HG03342 (cell line): ENCODE measurements around the gene PDS5A.
"Not testable (repeated sequence)": the region's sequence is repeated elsewhere in the genome, so short reads cannot be mapped to it uniquely, and the experiment has no call there.

Experiments
- ATAC-seq: cut with Tn5 transposase; IDR thresholded peaks from one replicate; pipeline ENCODE4 v1.9.1; 2021; ENCODE audit warnings: mild to moderate bottlenecking, moderate library complexity; ENCODE audit not compliant: unreplicated experiment

Gene PDS5A

DNA sequence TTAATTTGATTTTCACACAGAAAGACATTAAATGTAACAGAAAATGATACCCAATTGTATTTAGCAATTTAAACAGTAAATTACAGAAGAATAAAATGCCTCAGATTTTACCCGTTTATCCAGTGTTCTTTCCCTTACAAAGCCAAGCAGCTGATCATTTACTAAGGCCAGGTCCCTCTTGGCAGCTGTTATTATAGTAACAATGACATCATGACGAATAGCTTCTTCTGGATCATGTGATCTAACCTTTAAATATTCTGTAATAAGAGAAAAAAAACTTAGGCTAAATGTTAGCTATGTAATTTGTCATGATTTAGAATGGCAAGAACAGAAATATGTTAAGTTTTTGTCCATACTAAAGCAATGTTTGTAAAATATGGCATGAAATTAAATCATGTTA lies 69.4 kb downstream of the PDS5A start:
- ATAC-seq, result no peak

- ATAC-seq, result no peak
These were observed 72.1 kb downstream of the PDS5A start for GRCh38 chr4:39905656-39906055.

GRCh38 chr4:39905019-39905418 lies 72.7 kb downstream of the PDS5A start:
- not testable (repeated sequence) for ATAC-seq

DNA sequence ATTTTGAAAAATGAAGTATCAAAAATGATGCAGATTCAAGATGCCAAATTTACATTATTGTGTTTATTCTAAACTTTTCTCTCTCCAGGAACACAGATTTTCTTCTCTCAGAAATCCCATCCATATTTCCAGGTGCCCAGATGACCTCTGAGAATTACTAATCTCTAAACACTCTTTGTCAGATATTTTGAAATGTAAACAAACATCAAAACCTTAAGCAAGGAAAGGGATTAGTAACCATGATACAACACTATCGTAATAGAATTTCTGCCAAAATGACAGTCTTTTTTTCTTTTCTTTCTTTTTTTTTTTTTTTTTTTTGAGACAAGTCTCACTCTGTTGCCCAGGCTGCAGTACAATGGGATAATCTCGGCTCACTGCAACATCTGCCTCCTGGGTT lies 76.7 kb downstream of the PDS5A start:
- no peak for ATAC-seq

DNA sequence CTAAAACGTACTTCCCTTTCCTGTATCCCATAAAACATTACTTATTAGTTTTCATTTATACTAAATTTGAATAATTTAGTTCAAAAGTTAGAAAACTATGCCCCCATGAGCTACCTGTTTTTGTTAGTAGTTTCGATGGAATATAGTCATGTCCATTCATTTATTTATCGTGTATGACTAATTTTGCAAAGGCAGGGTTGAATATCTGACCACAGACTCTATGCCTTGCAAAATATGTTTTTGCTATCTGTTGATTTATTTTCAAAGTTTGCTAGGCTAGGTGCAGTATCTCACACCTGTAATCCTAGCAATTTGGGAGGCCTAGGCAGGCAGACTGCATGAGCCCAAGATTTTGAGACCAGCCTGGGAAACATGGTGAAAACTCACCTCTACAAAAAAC lies 78.4 kb downstream of the PDS5A start:
- no peak for ATAC-seq

GRCh38 chr4:39898015-39898414 lies 79.7 kb downstream of the PDS5A start:
- ATAC-seq, result no peak

GRCh38 chr4:39893693-39894072 lies 84.0 kb downstream of the PDS5A start:
- no peak for ATAC-seq

DNA sequence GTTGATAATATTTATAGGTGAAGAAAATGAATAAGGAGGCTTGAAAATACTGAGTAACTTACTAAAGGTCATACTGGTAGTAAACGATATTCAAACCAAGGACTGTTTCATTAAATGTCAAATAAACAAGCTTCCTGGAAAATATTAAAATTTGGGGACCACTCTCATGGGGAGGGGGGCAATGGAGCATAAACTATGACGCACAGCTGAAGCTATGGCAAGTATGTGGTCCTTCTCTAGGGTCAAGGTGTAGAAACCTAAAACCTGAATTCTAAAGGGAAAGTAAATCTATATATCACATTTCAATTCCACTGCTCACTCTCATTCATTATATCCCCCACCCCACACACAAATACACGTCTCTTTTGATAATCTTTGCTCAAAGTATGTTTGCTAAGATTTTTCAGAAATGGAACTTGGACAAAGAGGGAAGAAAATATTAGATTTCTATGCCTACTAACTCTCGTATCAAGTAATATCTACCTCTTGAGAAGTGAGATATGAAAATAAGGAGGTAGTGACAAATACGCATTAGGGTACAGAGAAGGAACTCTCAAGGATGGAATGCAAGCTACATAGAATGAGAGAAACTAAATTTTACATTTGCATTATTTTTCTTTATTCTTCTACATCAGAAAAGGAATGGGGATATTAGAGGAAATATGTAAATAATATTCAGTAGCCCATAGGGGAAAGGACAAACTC lies 84.6 kb downstream of the PDS5A start:
- no peak for ATAC-seq

GRCh38 chr4:39889226-39889625 lies 88.5 kb downstream of the PDS5A start:
- ATAC-seq, result no peak

GRCh38 chr4:39888541-39888940 lies 89.2 kb downstream of the PDS5A start:
- ATAC-seq, result no peak

DNA sequence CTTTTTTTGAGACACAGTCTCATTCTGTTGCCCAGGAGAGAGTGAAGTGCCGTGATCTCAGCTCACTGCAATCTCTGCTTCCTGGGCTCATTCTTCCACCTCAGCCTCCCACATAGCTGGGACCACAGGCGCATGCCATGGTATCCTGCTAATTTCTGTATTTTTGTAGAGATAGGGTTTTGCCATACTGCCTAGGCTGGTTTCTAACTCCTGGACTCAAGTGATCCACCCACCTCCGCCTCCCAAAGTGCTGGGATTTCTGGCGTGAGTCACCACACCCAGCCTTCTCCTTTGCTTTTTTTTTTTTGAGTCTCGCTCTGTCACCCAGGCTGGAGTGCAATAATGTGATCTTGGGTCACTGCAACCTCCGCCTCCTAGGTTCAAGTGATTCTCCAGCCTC lies 94.1 kb downstream of the PDS5A start:
- ATAC-seq, result no peak

- ATAC-seq, result no peak
These were observed 95.9 kb downstream of the PDS5A start for GRCh38 chr4:39881789-39882188.

GRCh38 chr4:39877971-39878370 lies 99.7 kb downstream of the PDS5A start:
- no peak for ATAC-seq

DNA sequence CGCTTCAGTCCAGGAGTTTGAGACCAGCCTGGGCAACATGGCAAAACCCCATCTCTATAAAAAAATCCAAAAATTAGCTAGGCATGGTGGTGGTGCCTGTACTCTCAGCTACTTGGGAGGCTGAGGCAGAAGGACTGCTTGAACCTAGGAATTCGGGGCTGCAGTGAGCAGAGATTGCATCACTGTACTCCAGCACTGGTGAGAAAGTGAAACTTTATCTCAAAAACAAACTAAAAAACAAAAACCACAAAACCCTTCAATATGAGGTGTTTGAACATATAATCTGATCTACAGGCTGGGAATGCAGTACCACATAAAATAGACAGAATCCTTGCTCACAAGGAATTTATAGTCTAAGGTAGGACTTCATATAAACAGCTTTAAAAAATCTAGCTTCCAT lies 103.9 kb downstream of the PDS5A start:
- ATAC-seq, result no peak

DNA sequence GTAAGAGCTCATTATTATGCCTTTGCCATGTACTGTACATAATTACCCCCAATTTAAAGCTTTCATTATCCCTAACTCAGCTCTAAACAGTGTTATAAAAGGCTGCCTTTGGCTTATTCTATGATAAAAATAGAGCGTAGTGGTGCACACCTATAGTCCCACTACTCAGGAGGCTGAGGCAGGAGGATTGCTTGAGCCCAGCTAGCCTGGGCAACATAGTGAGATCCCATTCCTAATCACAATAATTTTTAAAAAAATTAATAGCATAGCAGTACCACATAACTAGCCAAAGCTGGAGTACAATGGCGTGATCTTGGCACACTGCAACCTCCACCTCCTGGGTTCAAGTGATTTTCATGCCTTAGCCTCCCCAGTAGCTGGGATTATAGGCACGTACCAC lies 112.4 kb downstream of the PDS5A start:
- no peak for ATAC-seq

GRCh38 chr4:39864391-39864790 lies 113.3 kb downstream of the PDS5A start:
- no peak for ATAC-seq

DNA sequence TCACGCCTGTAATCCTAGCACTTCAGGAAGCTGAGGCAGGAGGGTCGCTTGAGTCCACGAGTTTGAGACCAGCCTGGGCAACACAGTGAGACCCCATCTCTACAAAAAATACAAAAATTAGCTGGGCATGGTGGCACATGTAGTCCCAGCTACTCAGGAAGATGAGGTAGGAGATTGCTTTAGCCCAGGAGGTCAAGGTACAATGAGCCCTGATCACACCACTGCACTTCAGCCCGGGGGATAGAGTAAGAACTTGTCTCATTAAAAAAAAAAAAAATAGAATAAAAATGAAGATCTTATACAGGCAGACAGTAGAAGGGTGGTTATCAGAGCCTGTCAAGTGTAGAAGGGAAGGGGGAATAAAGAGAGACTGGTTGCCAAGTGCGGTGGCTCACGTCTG lies 116.9 kb downstream of the PDS5A start:
- ATAC-seq, result no peak

- ATAC-seq, result no peak
These were observed 121.7 kb downstream of the PDS5A start for GRCh38 chr4:39855909-39856512.

DNA sequence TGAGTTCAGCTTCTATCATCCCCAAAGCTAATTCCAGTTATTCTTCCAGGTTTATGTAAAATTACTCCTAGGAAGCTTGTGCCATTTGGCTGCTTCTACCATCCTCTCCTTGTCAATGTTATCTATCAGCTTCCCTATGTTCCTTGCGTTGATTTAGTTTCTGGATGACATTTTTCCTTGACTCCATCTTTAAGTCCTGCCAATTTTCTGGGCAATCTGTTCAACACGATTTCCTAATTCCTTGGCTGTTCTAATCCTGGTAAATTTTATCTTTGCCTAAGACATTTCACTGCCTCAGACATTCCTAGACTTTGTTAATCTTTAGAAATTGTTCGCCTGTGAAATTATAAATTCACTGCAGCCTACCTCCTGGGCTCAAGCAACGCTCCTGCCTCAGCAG lies 125.1 kb downstream of the PDS5A start:
- no peak for ATAC-seq

- ATAC-seq, result no peak
These were observed 127.0 kb downstream of the PDS5A start for GRCh38 chr4:39850727-39851126.

DNA sequence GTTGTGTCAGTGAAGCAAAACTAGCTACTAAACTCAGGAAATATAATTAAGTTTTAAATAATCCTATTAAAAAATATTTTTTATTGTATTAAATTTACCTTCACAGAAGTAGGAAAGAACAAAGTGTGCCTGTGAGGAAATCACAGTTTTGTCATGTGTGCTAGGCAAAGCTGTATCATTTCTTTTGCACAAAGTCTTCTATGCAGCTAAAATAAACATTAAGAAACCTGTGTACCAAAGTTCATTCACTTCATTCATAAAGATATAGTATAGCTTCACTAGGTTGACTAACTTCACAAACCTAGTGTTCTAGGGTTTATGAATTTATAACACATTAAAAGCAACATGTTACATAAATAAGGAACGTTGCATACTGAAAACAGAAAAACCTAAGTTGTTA lies 131.0 kb downstream of the PDS5A start:
- ATAC-seq, result no peak

DNA sequence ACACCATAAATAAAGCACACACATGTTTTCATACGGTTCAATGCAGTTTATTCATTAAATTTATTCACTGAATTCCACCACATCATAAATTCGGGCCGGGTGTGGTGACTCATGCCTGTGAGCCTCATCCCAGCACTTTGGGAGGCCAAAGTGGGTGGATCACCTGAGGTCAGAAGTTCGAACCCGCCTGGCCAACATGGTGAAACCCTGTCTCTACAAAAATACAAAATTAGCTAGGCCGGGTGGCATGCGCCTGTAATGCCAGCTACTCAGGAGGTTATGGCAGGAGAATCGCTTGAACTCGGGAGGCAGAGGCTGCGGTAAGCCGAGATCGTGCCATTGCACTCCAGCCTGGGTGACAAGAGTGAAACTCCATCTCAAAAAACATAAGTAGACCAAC lies 131.6 kb downstream of the PDS5A start:
- no peak for ATAC-seq

DNA sequence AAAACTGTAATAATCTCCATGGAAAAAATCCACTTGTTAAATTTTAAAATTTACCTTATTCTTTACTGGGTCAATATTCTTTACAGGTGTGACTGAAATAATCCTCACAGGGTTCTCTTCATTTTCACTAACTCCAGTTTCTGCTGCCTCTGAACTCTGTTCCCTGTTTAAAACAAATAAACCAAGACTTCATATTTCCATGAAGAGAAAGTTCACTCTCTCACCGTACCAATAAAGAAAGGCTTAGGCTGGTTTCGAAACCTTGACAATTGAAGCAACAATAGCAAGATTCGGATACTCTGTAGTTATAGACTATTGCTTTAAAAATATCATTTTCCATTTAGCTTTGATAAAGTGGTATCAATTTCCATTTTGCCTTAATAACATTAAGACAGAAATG lies 135.8 kb downstream of the PDS5A start:
- ATAC-seq, result no peak
